Measurements from ENCODE around the gene TXNRD1.

DNA sequence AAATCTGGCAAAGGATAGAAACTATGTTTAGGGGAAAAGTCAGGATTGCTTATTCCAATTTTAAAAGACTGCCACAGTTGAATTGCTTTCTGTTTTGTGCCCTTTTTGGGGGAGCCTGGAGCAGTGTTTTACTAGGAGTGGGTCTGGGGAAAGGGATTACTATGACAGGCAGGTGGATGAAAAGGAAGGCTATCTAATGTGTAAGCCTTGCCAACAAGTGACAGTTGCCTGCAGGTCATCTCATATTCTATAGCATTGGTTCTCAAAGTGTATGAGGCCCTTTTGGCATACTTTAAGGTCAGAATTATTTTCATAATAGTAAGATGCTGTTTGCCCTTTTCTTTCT lies 92.0 kb downstream of the TXNRD1 start:
- no peak for TF ChIP-seq CTCF (IDR thresholded peaks at IDR 0.05)
- TF ChIP-seq POLR2AphosphoS5 (IDR thresholded peaks at IDR 0.05), result no peak
- TF ChIP-seq POLR2A (IDR thresholded peaks at IDR 0.05), result no peak
